Activated naive CD4-positive, alpha-beta T cell treated with anti-CD3 and anti-CD28 coated beads, Interleukin-2, amount 50 U/mL, for 72 hours (primary cell): Measurements from ENCODE around the gene GPRC5D. TPM values are rescaled to one million over a fixed set of nuclear protein-coding genes. Genes with fewer than 3 reads are reported as not detected.

Experiments used
- ATAC-seq, 2 donors: fragments of 150-1000 bp; cut with Tn5 transposase; 2 replicates each; pipeline ENCODE4 v1.10.0; 2021; ENCODE audit warnings: mild to moderate bottlenecking in 2 of 2, moderate library complexity in 2 of 2
- DNase-seq, 2 donors: peaks; one replicate each; pipeline ENCODE4 v3.0.0; 2021 to 2022; ENCODE audit warnings: low spot score in 2 of 2
- H3K27ac Mint-ChIP-seq, 2 donors: one replicate each; pipeline ENCODE4 v1.8.0; 2022; ENCODE audit warnings: mild to moderate bottlenecking in 2 of 2, mixed read lengths in 2 of 2
- H3K36me3 Mint-ChIP-seq, 2 donors: one replicate each; pipeline ENCODE4 v1.8.0; 2022; ENCODE audit warnings: mixed read lengths in 2 of 2
- H3K9me3 Mint-ChIP-seq, 2 donors: one replicate each; pipeline ENCODE4 v1.8.0; 2022; ENCODE audit warnings: mixed read lengths in 2 of 2
- total RNA-seq, 2 donors: library from RNA; stranded (reverse); gene quantifications; one replicate each; pipeline ENCODE4 v1.2.3, GENCODE V29; 2022

The GPRC5D gene
- total RNA-seq, 2 donors from 2014 or later, result not detected

DNA sequence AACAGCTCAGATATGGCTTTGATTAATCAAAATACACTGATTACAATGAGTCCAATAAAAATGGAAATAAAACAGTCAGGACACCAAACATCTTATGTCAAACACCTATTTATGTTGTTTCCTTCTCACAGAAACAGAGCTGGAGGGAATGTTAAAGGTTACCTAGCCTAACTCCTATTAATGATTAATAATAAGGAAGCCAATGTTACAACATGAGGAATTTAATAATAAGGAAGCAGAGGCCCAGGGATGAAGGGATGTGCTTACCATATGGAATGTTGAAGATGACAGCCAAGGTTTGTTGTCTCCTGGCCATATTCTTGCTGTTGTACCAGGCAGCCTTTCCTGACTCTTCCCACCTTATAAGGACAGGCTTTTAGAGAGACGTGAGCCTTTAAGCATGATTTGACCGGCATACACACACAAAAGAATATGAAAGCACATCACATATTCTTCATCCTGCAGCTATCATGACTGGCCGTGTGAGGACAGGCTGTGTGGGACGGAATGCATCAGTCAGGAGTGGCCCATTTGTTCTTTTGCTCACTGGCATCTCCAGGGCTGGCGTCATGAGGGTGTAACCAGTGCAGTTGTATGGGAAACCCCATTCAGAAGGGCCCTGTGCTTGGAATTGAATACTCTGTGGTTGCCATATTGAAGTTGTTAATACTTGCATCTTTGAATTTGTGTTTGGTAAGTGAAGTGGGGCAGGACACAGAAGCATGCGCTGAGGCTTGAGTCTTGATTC is 3.1 kb upstream of the GPRC5D start:
- H3K9me3 Mint-ChIP-seq, result peaks cover 0 to 3% of the 10 kb centered on the region in 2 donors

GRCh38 chr12:12954356-12954755 is 2.4 kb upstream of the GPRC5D start:
- no peak overlapping the region for H3K27ac Mint-ChIP-seq
- DNase-seq (no peak), ATAC-seq (no peak)
- no peaks in the 10 kb centered on the region for H3K36me3 Mint-ChIP-seq
- H3K9me3 Mint-ChIP-seq, result peaks cover 0 to 3% of the 10 kb centered on the region in 2 donors

More for the DNA sequence above, 3.1 kb upstream of the GPRC5D start:
- no peak for ATAC-seq
- no peaks in the 10 kb centered on the region for H3K36me3 Mint-ChIP-seq
- peak overlapping the region in 1 of 2 donors; percentile 29 for H3K27ac Mint-ChIP-seq
- no peak for DNase-seq

DNA sequence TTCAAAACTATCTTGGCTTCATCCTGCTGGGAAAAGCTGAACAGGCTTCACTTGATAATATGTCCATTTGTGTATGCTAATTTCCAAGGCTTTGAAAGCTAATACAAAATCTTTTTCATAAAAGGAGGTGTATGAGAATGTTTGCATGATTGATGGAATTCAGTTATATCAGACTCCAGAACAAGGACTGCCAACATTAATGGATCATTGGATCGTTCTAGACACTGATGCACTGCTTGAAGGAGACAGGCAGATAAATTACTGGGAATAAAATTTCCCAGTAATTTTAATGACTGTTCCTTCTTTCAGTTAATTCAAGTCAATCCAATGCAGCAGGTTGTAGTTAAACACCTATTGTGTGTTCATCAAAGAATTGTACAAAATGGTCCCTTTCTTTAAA is 466 bp downstream of the GPRC5D start:
- DNase-seq, result no peak
- ATAC-seq, result no peak
- peaks cover 0 to 3% of the 10 kb centered on the region in 2 donors for H3K9me3 Mint-ChIP-seq
- no peaks in the 10 kb centered on the region for H3K36me3 Mint-ChIP-seq
- H3K27ac Mint-ChIP-seq, result no peak overlapping the region

DNA sequence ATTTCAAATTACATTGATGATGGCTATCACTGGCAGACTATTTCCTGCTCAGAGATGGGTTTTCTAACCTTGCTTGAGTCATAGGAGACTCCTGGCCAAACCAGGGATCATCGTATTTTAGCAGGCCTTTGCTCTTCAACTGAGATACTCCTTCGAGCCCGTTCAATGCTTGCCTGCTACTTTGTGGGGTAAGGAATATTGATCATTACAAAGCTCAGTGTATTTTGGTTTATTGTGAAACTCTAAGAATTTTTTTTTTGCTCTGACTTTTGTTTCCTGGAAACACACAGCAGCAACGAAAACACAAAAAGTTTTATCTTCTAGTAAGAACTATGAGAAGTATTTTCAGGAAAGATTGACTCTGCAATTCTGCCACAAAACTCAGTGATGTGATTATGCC is 4.1 kb downstream of the GPRC5D start:
- no peaks in the 10 kb centered on the region for H3K9me3 Mint-ChIP-seq
- DNase-seq (no peak), ATAC-seq (peak in 1 of 2 donors; percentile 20)
- no peaks in the 10 kb centered on the region for H3K36me3 Mint-ChIP-seq
- H3K27ac Mint-ChIP-seq, result no peak overlapping the region

- ATAC-seq, result no peak
- no peak overlapping the region for H3K27ac Mint-ChIP-seq
- H3K36me3 Mint-ChIP-seq, result no peaks in the 10 kb centered on the region
- no peaks in the 10 kb centered on the region for H3K9me3 Mint-ChIP-seq
- DNase-seq, result no peak
These were observed 5.1 kb downstream of the GPRC5D start for GRCh38 chr12:12946686-12947355.

DNA sequence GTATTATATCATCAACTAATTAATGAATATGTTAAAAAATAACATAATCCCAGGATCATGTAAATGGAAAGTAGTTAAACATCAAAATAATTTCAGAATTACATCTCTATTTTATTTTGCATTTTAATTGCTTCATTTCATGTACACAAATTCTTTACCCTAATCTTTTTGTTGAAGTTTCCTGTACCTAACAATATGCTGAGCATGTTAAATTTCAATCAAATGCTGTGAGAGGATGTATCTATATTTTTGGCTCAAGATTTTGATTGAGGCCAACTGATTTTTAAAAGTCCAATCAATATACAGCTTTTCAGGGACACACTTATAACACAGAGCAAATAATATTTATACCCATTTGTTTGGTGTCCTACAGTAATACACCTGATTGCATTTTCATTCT is 6.4 kb downstream of the GPRC5D start:
- Mint-ChIP-seq H3K27ac (no peak overlapping the region), H3K36me3 (no peaks in the 10 kb centered on the region), H3K9me3 (no peaks in the 10 kb centered on the region)
- DNase-seq (no peak), ATAC-seq (no peak)

DNA sequence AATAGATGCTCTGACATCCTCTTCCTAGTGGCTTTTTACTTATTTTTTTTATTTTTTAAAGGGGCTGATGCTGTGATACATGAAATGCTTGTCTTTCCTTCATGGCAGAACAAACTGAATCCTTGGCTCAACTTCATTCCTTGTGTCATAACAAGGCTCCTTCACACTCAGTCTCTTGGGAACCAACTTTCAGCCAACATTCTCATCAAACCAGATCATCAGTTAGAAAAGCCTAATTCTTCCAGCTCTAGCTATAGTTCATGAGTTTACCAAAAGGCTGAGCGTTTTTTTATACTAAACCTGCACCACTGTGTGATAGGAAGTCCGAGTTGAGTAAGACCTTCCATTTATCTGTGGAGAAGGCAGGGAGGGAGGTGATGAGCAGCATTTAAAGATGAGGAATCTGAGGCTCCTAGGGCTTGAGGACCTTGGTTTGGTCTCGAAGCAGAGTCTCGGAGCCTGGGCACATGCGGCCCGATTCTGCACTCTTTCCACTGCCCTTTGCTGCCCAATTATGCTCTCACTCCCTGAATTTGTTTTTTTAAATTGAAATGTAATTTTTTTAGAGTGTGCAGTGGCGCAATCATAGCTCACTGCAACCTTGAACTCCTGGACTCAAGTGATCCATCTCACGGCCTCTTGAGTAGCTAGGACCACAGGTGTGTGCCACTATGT is 8.2 kb downstream of the GPRC5D start:
- DNase-seq (no peak), ATAC-seq (no peak)
- Mint-ChIP-seq H3K36me3 (no peaks in the 10 kb centered on the region), H3K27ac (no peak overlapping the region), H3K9me3 (no peaks in the 10 kb centered on the region)

DNA sequence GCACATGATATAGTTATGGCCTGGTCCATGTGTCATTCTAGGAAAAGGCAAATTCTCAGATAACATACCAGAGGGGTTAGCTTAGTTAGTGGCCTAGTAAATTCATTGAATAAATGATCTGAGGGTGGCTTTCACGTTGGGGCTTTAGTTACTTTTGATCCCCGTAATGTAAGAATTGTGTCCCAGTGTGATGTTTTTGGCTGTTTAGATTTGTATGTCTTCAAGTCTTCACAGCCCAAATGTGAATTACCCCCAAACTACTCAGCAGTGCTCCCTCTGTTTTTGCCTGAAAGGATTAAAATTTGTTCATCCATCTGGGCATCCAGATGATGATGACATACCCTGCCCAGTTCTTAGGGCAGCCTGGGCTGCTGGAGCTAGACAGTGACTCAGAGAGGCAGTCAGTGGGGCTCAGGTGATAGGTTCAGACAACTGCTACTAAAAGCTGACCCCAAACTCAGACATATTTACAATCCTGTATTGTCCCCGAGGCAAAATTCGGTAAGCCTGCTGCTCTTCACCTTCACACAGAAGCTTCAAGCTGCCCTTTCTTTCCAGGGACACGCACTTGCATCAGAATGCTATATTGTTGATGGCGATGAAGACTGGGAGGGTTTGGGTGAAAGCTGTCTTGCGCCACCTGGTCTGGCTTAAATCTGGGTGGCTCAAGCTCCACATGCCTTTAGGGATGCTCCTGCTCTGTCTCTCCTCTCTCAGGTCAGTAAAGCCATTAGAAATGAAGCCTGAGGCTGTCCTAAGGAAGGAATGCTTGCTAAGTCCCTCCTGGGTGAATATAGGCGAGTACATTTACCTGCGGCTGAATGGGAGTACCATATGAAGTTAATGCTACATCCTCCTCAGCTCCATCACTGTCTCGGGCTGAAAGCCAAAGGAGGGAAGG is 10.3 kb downstream of the GPRC5D start:
- DNase-seq (no peak), ATAC-seq (no peak)
- H3K27ac Mint-ChIP-seq, result no peak overlapping the region
- no peaks in the 10 kb centered on the region for H3K36me3 Mint-ChIP-seq
- H3K9me3 Mint-ChIP-seq, result no peaks in the 10 kb centered on the region

DNA sequence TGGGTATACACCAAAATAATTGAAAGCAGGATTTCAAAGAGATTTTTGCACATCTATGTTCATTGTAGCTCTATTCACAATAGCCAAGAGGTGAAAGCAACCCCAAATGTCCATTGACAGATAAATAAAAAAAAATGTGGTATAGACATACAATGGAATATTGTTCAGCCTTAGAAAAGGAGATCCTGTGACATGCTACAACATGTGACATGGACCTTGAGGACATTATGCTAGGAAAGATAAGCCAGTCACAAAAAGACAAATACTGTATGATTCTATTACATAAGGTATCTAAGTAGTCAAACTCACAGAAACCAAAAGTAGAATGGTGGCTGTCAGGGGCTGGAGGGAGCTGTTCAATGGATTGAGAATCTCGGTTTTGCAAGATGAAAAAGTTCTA is 12.1 kb downstream of the GPRC5D start:
- Mint-ChIP-seq H3K27ac (no peak overlapping the region), H3K9me3 (no peaks in the 10 kb centered on the region), H3K36me3 (no peaks in the 10 kb centered on the region)
- ATAC-seq (no peak), DNase-seq (no peak)

DNA sequence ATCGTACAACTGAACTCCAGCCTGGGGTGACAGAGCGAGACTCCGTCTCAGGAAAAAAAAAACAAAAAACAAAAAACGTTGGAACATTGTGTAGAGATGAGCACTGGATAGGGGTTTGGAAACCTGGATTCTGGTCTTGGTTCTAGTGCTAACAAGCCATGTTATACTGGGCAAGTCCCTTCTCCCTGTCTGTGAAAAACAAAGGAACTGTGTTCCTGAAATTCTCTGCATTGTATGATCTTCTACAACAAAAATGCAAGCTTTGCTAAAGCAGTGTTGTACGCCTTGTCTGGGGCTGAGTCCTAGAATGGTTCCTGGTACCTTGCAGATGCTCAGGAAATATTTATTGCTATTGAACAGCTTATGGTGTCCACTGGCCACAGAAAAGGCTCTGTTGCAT is 13.4 kb downstream of the GPRC5D start:
- DNase-seq, result no peak
- Mint-ChIP-seq H3K27ac (no peak overlapping the region), H3K9me3 (no peaks in the 10 kb centered on the region), H3K36me3 (no peaks in the 10 kb centered on the region)
- no peak for ATAC-seq

DNA sequence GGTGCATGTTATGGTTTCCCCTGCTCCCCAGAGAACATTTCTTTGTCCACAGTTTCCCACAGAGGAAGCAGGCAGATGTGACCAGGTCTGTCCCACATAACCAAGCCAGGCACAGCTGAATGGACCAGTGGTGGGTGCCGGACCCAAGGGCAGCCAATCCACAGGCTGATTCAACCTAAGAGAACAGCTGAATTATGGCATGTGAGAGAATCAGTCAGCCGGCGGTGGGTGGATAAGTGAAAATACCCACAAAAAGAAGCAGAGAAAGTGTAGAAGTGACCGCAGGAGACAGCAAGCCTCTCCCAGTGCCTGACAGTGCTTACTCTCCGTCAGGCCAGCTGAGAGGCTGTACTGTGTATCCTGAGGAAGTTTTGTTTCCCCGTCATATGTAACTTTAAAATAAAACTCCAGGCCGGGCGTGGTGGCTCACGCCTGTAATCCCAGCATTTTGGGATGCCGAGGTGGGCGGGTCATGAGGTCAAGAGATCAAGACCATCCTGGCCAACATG is 14.9 kb downstream of the GPRC5D start:
- ATAC-seq (no peak), DNase-seq (no peak)
- Mint-ChIP-seq H3K36me3 (no peaks in the 10 kb centered on the region), H3K9me3 (no peaks in the 10 kb centered on the region), H3K27ac (no peak overlapping the region)

DNA sequence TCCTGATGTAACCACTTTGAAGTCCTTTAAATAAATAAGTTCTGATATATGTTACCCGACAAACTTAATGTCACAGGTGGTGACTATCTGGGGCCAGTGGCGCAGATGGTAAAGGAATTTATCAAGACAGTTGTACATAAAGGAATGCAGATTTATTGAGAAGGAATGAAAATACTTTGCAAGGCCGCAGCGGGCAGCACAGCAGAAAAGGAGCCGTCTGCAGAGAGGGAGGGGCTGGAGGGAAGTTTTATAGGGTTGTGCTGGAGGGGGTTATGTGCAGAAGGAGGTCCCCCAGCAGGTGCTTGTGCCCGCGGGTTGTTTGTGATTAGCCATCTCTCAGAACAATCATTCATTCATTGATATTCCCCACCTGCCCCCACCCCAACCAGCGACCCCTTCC is 17.4 kb downstream of the GPRC5D start:
- ATAC-seq, result no peak
- H3K36me3 Mint-ChIP-seq, result no peaks in the 10 kb centered on the region

GRCh38 chr12:12933742-12934141 is 18.2 kb downstream of the GPRC5D start:
- DNase-seq, result no peak
- Mint-ChIP-seq H3K36me3 (no peaks in the 10 kb centered on the region), H3K27ac (no peak overlapping the region), H3K9me3 (no peaks in the 10 kb centered on the region)
- no peak for ATAC-seq

More for the DNA sequence above, 17.4 kb downstream of the GPRC5D start:
- H3K27ac Mint-ChIP-seq, result no peak overlapping the region
- no peak for DNase-seq
- H3K9me3 Mint-ChIP-seq, result no peaks in the 10 kb centered on the region

- ATAC-seq (no peak), DNase-seq (no peak)
- no peaks in the 10 kb centered on the region for H3K36me3 Mint-ChIP-seq
- H3K9me3 Mint-ChIP-seq, result no peaks in the 10 kb centered on the region
- no peak overlapping the region for H3K27ac Mint-ChIP-seq
These were observed 21.2 kb downstream of the GPRC5D start for GRCh38 chr12:12930633-12931219.

- H3K9me3 Mint-ChIP-seq, result no peaks in the 10 kb centered on the region
- ATAC-seq, result no peak
- no peaks in the 10 kb centered on the region for H3K36me3 Mint-ChIP-seq
- no peak overlapping the region for H3K27ac Mint-ChIP-seq
- DNase-seq, result no peak
These were observed 22.3 kb downstream of the GPRC5D start for GRCh38 chr12:12929696-12930095.
